GM21825 (cell line): ENCODE data around the gene ACSF2.
"Not testable (repeated sequence)": the region's sequence is repeated elsewhere in the genome, so short reads cannot be mapped to it uniquely, and the experiment has no call there.

Experiments
- ATAC-seq: cut with Tn5 transposase; IDR thresholded peaks from one replicate; pipeline ENCODE4 v1.9.1; 2021; ENCODE audit warnings: mild to moderate bottlenecking, moderate library complexity; ENCODE audit not compliant: unreplicated experiment

Gene ACSF2

DNA sequence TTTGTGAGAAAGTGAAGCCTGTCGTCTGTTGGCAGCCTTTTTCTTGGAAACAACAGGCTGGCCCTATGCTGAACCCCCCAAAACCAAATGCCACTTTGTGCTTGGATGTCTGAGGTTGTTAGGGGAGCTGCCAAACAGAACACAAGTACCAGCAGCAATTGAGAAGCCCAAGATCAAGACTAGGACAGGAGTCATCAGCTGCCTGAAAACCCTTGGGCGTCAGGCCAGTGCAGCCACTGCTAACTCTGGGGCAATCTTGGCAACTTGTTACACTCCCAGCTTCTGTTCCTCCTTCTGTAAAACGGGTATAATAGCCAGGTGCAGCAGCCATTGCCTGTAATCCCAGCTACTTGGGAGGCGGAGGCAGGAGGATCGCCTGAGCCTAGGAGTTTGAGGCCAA is 19.4 kb upstream of the ACSF2 start:
- ATAC-seq, result no peak

DNA sequence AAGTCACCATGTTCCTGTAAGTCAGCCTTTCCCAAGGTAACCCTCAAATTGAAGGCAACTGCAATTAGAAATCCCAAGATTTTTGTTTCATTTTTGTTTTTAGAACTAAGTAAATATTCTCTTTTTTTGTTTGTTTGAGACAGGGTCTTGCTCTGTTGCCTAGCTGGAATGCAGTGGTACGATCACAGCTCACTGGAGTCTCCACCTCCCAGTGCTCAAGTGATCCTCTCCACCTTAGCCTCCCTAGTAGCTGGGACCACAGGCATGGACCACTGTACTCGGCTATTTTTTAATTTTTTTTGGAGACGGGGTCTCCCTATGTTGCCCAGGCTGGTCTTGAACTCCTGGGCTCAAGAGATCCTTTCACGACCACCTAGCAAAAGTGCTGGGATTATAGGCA is 18.1 kb upstream of the ACSF2 start:
- no peak for ATAC-seq

DNA sequence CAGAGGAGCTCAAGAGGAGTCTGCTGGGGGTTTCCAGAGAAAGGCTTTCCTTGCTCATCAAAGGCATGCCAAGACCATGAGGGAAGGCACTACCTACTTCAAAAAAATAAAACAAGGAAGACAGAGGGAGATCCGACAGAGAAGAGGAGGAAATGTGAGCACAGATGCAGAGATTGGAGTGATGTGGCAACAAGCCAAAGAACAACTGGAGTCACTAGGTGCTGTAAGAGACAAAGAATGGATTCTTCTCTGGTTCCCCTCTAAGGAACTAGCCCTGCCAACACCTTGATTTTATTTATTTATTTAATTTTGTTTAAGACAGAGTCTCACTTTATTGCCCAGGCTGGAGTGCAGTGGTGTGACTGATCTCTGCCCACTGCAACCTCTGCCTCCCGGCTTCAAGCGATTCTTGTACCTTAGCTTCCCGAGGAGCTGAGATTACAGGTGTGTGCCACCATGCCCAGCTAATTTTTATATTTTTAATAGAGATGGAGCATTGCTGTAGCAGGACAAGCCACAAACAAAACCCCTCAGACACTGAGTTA is 13.8 kb upstream of the ACSF2 start:
- no peak for ATAC-seq

DNA sequence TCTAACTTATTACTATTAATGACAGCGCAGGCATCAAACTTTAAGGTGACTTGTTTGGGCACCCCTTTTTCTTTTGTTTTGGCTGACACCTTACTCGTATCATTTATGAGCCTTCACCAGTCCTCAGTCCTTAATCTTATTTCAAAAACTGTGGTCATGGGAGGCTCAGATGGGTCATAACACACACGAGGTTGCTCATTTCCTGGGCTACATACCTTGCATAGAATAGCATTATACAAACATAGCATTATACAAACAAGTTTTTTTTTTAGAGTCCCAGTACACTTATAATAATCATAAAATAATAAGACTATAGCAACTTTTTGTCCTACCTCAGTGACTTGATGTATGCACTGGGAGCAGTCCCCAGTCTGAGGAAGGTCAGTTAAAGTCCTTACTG is 11.2 kb upstream of the ACSF2 start:
- ATAC-seq, result no peak

DNA sequence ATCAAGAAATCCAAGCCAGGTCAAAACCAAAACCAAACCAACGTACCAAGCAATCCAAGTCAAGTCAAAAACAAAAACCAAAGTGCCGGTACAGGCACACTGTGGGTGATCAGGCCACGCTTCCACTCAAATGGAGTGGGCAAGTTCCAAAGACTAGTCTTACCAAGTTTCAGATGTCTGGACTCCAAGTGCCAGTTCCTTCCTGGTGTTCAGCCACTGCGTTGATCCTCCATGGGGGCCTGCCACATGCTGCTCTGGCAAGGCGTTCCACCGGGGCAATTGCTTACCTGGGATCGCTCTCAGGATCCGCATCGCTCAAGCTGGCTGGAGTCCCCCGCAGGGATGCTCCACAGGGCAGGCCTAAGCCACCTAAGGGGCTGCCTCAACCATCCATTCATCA is 6.4 kb upstream of the ACSF2 start:
- not testable (repeated sequence) for ATAC-seq

DNA sequence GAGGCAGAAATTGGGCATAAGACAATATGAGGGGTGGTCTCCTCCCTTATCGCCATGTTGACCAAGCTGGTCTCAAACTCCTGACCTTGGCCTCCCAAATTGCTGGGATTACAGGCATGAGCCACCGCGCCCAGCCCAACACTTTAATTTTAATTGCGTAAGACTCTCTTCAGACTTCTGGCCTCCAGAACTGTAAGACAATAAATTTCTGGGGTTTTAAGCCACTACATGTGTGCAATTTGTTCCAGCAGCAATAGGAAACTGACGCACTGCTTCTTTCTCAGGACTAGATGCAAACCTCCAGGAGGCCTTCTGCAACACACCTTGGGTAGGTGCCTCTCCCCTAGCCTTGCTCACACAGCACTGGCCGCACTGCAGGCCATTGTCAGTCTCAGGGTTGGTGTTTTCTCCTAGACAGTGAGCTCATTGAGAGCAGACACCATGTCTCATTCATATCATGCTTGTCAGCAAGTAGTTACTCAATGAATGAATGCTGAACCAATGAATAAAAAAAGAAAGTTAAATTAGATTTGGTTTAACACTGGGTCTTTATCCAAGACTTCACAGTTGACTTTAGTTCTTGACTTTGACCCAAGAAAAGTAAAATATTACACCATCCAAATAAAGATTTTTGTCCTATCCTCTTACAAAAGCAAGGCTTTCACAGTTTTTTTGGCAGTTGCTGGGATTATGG is 5.5 kb upstream of the ACSF2 start:
- ATAC-seq, result no peak

DNA sequence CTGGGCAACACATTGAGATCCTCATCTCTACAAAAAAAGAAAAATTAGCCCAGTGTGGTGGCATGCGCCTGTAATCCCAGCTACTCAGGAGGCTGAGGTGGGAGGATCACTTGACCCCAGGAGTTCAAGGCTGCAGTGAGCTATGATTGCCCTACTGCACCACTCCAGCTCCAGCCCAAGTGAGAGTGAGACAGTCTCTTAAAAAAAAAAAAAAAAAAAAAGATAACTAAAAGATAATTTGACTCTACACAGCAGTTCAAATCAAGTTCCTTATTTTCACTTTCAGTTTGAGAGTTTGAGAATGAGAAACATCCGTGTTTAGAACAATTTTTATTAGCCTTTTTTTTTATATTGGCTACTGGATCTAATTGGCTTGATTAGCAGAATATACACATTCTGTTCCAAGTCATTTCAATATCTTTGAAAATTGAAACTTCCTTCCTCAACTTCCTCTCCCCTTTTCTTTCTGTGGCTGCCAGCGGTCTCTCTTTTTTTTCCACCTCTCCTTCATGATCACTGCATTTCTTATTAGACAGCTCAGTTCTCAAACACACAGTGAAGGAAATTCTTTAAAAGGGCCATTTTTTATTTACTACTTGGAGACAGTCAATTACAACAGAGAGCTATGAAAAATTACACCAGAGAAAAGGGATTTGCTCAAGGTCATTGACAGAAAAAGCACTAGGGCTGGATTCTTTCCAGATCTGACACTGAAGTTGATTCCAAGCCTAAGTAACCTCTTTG is 4.5 kb upstream of the ACSF2 start:
- no peak for ATAC-seq

DNA sequence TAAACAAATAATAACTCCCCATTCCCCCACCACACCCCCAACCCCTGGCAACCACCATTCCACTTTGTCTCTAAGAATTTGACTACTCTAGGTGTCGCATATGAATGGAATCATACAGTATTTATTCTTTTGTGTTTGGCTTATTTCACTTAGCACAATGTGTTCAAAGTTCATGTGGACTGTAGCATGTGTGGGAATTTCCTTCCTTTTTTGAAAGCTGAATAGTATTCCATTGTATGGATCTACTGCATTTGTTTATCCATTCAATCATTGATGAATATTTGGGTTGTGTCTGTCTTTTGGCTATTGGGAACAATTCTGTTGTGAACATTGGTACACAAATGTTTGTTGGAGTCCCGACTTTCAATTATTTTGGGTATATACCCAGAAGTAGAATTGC is 3.3 kb upstream of the ACSF2 start:
- no peak for ATAC-seq

DNA sequence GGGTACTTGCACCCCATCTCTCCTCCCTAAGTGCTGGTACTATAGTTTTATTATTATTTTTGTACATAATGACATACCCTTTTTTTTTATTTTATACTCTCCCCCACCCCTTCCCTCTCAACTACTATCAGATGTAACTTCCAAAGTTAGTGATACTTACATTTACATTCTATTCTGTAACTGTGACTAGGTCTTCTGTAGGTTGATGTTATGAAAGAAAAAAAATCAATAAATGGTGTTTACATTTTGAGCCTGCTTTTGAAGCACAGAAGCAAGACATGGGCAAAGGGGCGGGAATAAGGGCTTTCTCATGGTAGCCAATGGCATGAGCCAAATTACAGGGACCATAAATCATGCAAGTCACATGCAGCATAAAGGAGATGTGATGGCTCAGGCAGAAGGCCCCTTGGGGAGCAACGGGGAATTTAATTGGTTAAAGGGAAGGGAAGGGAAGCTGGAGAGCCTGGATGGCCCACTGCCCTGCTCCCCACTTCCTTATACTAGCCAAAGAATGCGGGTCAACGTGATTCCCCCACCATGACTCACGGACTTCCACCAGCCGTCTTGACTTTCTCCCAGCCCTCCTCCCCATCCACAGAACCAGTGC is 2.4 kb upstream of the ACSF2 start:
- no peak for ATAC-seq

DNA sequence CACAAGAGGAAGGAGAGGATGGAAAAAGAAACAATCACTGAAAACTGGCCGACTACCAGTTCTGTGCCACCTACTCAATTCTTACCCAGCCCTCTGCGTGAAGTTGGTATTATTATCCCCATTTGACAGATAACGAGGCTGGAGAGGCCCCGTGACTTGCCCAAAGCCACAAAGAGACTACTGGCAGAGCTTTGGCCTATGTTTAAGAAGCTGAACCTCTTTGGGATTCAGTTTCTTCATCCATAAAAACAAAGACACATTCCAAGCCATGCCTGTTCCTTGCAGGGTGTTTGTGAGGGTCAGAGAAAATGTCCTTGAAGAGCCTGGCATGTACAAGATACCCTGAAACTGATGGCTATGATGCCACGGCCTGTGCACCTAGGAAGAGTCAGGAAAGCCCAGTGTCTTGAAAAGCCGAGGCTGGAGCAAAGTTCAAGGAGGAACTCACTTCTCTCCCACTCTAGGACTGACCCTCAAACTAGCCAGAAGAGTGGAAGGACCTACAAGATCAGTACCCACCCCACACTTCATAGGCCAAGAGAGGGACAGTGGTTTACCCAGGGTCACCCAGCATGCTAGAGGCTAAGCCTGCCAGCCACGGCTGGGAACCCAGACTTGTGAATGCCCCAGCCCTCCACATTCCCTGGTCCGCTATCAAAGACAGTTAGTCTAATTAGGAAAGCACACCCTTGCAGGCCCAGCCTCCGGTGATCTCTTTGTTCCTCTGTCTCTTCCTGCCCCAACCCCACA is 1.6 kb upstream of the ACSF2 start:
- no peak for ATAC-seq

DNA sequence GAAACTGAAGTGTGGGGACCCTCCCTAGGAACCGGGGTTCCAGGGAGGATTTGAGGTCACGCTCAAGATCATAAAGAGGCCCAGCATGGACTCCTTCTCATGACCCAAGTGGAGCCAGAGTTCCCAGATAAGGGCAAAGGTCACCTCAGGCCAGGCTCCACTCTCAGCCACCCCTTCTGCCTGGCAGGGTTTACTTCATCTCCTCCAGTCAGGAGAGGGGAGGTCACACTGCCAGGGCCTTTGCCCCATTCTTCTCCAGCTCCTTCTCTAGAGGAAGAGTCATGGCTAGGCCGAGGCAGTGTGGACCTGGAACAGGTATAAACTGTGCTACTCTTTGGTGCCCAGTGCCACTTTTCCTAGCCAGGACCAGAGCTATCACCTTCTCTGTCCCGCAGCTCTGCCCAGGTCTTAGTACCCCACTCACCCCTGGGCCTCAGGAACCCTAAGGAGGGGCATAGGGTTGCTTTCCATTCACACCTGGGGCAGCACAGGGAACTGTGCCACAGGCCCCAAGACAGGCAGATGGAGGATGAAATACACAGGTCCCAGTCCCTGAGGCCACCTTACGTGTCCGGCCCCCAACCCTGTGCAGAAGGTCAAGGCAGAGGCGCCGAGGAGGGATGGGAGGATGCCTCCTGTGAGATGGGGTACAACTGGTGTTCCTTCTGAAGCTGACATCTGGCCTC is 879 bp upstream of the ACSF2 start:
- no peak for ATAC-seq

DNA sequence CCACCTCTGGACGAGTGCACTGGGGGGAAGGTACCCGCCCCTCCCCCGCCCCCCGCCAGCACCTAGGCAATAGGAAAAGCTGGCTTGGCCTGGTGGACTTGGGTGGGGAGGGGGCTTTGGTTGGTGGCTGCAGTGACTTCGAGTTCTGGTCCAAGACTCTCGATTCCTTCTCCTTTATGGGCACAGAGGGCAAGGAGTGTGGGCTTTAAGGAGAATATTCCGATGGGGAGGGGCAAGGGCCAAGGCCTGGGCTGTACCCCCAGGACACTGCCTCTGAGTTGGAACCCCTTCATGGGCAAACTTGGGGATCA is 409 bp downstream of the ACSF2 start:
- no peak for ATAC-seq

DNA sequence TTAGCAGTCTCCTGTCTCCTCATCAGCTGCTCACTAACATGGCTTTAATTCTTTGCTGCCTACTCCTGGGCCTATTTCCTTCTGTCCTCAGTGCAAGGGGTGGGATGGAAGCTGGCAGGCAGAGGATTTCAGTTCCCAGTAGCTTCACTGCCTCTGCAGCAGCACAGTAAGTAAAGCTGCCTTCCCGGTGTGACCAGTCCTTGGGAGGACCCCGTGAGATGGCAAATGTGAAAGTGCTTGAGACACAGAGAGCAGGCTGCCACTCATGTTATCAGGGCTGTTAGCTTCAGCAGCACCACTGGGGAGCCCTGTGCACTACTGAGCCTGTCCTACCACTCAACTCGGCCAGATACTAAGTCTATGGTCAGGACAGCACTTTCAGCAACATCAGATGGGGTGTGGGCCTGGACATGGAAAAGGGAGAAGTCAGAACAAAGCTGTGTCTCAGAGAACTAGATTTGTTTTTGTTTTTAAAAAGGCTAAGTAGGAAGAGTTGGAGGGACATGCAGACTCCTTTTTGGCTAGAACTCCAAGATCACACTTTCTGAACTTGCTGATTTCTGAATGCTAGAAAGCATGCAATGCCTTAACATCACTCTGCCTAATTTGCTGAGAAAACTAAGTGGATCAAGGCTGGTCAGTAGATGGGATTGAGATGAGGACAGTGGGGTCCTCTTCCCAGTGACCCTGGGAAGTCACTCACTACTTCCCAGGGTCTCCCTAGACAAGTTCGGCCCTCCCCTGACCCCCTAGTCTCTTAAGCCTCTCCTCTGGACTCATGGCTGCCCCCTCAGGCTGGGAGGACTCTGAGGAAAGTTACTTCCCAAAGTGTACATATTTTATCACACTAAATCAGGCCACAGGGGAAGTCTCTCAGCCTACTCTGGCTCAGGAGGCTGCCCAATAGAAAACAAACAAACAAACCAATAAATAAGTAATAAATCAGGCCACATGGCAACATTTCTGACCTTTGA is 1.1 kb downstream of the ACSF2 start:
- ATAC-seq, result no peak

DNA sequence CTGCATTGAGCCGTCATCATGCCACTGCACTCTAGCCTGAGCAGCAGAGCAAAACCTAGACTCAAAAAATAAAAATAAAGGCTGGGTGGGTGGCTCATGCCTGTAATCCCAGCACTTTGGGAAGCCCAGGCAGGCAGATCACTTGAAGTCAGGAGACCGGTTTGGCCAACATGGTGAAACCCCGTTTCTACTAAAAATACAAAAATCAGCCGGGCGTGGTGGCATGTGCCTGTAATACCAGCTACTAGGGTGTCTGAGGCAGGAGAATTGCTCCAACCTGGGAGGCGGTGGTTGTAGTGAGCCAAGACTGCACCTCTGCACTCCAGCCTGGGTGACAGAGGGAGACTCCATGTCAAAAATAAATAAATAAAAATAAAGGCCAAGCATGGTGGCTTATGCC is 2.1 kb downstream of the ACSF2 start:
- not testable (repeated sequence) for ATAC-seq

DNA sequence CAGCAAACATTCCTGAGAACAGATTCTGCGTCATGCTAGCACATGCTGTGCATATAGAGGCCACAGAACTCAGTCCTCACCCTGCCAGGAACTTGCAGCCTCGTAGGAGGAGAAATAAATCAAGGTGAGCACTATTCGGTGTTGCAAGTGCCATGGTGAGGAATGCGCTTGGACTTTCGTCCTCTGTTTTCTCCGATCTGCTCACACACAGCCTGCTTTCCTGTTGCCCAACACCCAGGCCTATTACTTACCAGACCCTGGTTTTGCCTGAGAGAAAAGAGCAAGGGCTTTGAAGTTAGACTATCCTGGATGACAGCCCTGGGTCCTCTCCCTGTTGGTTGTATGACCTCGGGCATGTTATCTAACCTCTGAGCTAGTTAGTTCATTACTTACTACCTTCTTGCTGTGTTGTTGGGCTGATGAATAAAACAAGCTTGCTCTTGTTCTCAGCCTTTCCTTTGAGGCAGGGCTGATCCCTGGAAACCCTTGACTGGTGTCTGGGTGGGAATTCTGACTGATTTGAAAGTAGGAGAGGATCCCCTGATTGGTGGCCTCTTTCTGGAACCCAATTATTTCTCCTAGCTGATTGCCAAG is 2.9 kb downstream of the ACSF2 start:
- no peak for ATAC-seq

DNA sequence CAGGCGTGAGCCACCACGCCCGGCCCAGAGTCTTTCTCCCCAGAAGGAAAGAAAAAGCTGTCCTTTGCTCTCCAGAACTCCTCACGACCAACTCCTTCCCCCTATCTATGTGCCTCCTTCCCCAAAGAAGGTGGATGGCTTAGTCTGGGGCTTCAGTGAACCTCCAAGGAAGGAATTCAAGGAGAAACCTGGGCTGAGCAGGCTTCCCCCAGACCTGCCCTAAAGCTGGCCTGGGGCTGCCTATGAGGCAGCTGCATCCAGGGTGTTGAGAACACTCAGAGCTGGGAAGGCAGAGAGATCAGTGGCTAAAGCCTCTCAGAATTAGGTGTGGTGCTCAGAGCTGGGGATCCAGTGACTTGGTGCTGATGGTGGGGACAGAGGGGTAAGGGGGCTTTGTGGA is 3.8 kb downstream of the ACSF2 start:
- ATAC-seq, result no peak

DNA sequence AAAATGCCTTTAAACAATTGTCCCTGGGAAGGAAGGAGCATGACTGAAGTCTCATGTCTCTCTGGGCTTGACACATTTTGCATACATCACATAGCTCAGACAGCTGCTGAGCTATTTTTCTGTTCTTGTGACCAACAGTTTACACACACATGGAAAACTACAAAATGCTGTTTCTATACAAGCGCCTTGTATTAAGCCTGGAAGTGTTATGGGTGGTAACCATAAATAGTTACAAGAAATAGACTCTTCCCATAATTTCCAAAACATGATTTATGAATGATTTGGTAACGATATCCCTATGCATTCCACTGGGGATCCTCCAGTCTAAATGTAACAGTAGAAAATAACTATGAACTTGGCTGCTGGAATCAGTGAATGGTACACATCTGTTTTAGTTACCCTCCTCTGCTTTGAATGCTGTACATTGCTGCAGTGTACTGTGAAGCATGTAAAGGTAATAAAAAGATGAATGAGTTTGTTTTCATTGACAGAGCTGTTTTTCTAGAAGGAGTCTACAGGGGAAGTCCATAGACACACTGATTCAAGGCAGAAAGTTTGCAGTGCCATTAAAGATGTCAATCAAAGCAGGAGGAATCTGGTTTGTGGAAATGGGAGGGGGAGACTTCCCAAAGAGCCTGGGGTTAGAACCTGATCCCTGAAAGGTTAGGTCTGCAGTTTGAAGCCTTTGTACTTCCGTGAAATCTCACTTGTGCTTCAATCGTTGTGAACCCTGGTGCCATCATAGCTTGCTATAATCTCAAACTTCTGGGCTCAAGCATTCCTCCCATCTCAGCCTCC is 5.0 kb downstream of the ACSF2 start:
- no peak for ATAC-seq

DNA sequence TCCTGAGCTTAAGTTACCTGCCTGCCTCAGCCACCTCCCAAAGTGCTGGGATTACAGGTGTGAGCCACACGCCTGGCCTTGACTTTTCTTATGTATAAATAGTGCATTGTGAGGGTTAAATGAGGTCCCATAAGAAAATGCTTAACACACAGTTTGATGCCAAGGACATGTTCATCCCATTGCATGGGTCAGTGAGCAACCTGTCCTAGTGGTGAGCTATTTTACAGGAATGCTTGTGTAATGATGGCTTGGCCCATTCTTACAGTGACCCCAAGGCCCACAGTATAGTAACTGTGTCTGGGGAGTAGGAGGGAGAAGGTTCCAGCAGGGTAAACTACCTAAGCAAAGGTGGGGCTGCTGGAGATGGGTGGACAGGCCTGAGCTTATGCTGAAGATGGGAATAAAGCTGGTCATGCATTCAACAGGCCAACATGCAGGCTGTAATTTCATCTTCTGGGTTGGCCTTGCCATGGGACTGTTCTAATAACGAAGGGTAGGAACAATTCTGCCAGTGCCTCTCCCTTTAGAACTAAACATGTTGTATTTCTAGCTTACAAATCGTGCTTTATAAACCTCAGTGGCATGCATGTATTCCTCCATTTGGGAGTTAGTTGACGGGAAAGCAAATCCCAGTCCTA is 6.2 kb downstream of the ACSF2 start:
- no peak for ATAC-seq
